ENCODE data around the gene PRPH.

DNA sequence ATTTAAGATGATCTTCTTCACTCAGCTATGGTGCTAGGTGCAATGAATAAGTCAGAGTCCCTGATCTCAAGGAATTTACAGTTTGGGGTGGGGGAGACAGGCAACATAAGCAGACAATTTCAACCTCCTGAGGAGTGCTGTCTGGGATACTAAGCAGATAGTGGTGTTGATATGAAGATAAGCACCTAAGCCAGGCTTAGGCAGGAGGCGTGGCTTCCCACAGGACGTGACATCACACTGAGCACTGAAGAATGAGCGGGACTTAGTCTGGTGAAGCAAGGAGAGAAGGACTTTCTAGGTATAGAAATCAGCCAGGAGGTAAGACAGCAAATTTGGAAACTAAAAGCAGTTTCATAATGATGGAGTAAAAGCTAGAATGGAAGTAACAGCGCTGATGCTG, 6.8 kb downstream of the PRPH start:
- TF ChIP-seq POLR2A (IDR thresholded peaks at IDR 0.05), result no peak
- TF ChIP-seq, protein P1, sequence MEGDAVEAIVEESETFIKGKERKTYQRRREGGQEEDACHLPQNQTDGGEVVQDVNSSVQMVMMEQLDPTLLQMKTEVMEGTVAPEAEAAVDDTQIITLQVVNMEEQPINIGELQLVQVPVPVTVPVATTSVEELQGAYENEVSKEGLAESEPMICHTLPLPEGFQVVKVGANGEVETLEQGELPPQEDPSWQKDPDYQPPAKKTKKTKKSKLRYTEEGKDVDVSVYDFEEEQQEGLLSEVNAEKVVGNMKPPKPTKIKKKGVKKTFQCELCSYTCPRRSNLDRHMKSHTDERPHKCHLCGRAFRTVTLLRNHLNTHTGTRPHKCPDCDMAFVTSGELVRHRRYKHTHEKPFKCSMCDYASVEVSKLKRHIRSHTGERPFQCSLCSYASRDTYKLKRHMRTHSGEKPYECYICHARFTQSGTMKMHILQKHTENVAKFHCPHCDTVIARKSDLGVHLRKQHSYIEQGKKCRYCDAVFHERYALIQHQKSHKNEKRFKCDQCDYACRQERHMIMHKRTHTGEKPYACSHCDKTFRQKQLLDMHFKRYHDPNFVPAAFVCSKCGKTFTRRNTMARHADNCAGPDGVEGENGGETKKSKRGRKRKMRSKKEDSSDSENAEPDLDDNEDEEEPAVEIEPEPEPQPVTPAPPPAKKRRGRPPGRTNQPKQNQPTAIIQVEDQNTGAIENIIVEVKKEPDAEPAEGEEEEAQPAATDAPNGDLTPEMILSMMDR (IDR thresholded peaks at IDR 0.05), result no peak

All from lower leg skin (tissue), 3 donors.